Nephron (organoid): Measurements from ENCODE around the gene DIPK1A.
A peak's percentile ranks its signal among the peaks of the same experiment; 100 is the strongest.

Experiments used
- H3K27ac Mint-ChIP-seq, 3 experiments: 2 replicates each; pipeline ENCODE4 v1.8.0; 2020; ENCODE audit warnings: mixed read lengths in 3 of 3, mild to moderate bottlenecking in 2 of 3, moderate library complexity in 1 of 3
- H3K27me3 Mint-ChIP-seq: 2 replicates; pipeline ENCODE4 v1.8.0; 2021; ENCODE audit warnings: low read depth, mild to moderate bottlenecking, moderate library complexity, mixed read lengths
- H3K36me3 Mint-ChIP-seq: 2 replicates; pipeline ENCODE4 v1.8.0; 2020; ENCODE audit warnings: low read depth, mixed read lengths
- H3K4me1 Mint-ChIP-seq: 2 replicates; pipeline ENCODE4 v1.8.0; 2020; ENCODE audit warnings: mixed read lengths
- H3K4me3 Mint-ChIP-seq, 3 experiments: 2 replicates each; pipeline ENCODE4 v1.8.0; 2020; ENCODE audit warnings: mild to moderate bottlenecking in 3 of 3, mixed read lengths in 3 of 3, moderate library complexity in 2 of 3
- H3K9me3 Mint-ChIP-seq: 2 replicates; pipeline ENCODE4 v1.8.0; 2020; ENCODE audit warnings: mixed read lengths
- CTCF ChIP-seq, 3 experiments: fragments of 200-600 bp; sonication (generic); IDR thresholded peaks; one replicate each; pipeline ENCODE4 v1.5.0; 2021; ENCODE audit warnings: antibody characterized with exemption in 3 of 3; ENCODE audit not compliant: unreplicated experiment in 3 of 3

DIPK1A gene

GRCh38 chr1:92874987-92875386 is 86.3 kb downstream of the DIPK1A start:
- Mint-ChIP-seq H3K9me3 (peaks cover 3% of the 10 kb centered on the region), H3K27ac (no peak overlapping the region), H3K4me3 (no peak overlapping the region), H3K27me3 (no peaks in the 10 kb centered on the region), H3K4me1 (no peaks in the 10 kb centered on the region), H3K36me3 (peaks cover 8% of the 10 kb centered on the region)
- TF ChIP-seq CTCF (IDR thresholded peaks at IDR 0.05; ENCODE audit: unreplicated experiment in 3 of 3) = no peak

- Mint-ChIP-seq H3K27me3 (no peaks in the 10 kb centered on the region), H3K4me3 (no peak overlapping the region), H3K4me1 (no peaks in the 10 kb centered on the region), H3K27ac (no peak overlapping the region), H3K9me3 (peaks cover 3% of the 10 kb centered on the region), H3K36me3 (peaks cover 8% of the 10 kb centered on the region)
- no peak for TF ChIP-seq CTCF (IDR thresholded peaks at IDR 0.05; ENCODE audit: unreplicated experiment in 3 of 3)
Observed at GRCh38 chr1:92872719-92873118, 88.5 kb downstream of the DIPK1A start.

GRCh38 chr1:92870591-92870990 is 90.7 kb downstream of the DIPK1A start:
- peaks cover 3% of the 10 kb centered on the region for H3K9me3 Mint-ChIP-seq
- TF ChIP-seq CTCF (IDR thresholded peaks at IDR 0.05; ENCODE audit: unreplicated experiment in 3 of 3) = no peak
- no peak overlapping the region for H3K4me3 Mint-ChIP-seq
- no peak overlapping the region for H3K27ac Mint-ChIP-seq
- no peaks in the 10 kb centered on the region for H3K27me3 Mint-ChIP-seq
- peaks cover 8% of the 10 kb centered on the region for H3K36me3 Mint-ChIP-seq
- H3K4me1 Mint-ChIP-seq = no peaks in the 10 kb centered on the region

GRCh38 chr1:92864131-92864530 is 97.1 kb downstream of the DIPK1A start:
- TF ChIP-seq CTCF (IDR thresholded peaks at IDR 0.05; ENCODE audit: unreplicated experiment in 3 of 3) = no peak
- H3K36me3 Mint-ChIP-seq = no peaks in the 10 kb centered on the region
- no peak overlapping the region for H3K27ac Mint-ChIP-seq
- H3K27me3 Mint-ChIP-seq = no peaks in the 10 kb centered on the region
- peaks cover 4% of the 10 kb centered on the region for H3K4me1 Mint-ChIP-seq
- H3K4me3 Mint-ChIP-seq = no peak overlapping the region
- H3K9me3 Mint-ChIP-seq = no peaks in the 10 kb centered on the region

- TF ChIP-seq CTCF (IDR thresholded peaks at IDR 0.05; ENCODE audit: unreplicated experiment in 3 of 3) = no peak
- H3K9me3 Mint-ChIP-seq = no peaks in the 10 kb centered on the region
- H3K4me1 Mint-ChIP-seq = peaks cover 7% of the 10 kb centered on the region
- H3K27ac Mint-ChIP-seq = no peak overlapping the region
- no peak overlapping the region for H3K4me3 Mint-ChIP-seq
- H3K27me3 Mint-ChIP-seq = no peaks in the 10 kb centered on the region
- no peaks in the 10 kb centered on the region for H3K36me3 Mint-ChIP-seq
Observed at GRCh38 chr1:92862605-92863004, 98.7 kb downstream of the DIPK1A start.

GRCh38 chr1:92859400-92860039 is 101.7 kb downstream of the DIPK1A start:
- Mint-ChIP-seq H3K4me3 (peak overlapping the region in 2 of 3 experiments; percentile 24 to 29), H3K27ac (no peak overlapping the region), H3K4me1 (peaks cover 7% of the 10 kb centered on the region), H3K9me3 (no peaks in the 10 kb centered on the region), H3K36me3 (no peaks in the 10 kb centered on the region), H3K27me3 (no peaks in the 10 kb centered on the region)
- no peak for TF ChIP-seq CTCF (IDR thresholded peaks at IDR 0.05; ENCODE audit: unreplicated experiment in 3 of 3)
